HepG2 (cell line): Measurements from ENCODE around the gene TCFL5. TPM values are rescaled to one million over a fixed set of nuclear protein-coding genes. Genes with fewer than 3 reads are reported as not detected.

Source experiments
- ATF2 ChIP-seq: sonication (generic); formaldehyde crosslinking; IDR thresholded peaks from 2 replicates; pipeline ENCODE4 v1.4.0; 2020; ENCODE audit warnings: missing genetic modification reagents
- BCLAF1 ChIP-seq: fragments of 450-650 bp; IDR thresholded peaks from 2 replicates; pipeline ENCODE4 v1.6.1; 2017; ENCODE audit warnings: mild to moderate bottlenecking
- CEBPG ChIP-seq: IDR thresholded peaks from 2 replicates; pipeline ENCODE4 v1.6.1; 2016
- DDIT3 ChIP-seq: sonication (generic); formaldehyde crosslinking; IDR thresholded peaks from 2 replicates; pipeline ENCODE4 v1.4.0; 2020; ENCODE audit warnings: mild to moderate bottlenecking, missing genetic modification reagents
- HIC2 ChIP-seq: sonication (generic); formaldehyde crosslinking; IDR thresholded peaks from 2 replicates; pipeline ENCODE4 v1.9.0; 2022; ENCODE audit warnings: low read depth, missing genetic modification reagents
- HOXA9 ChIP-seq: sonication (generic); formaldehyde crosslinking; IDR thresholded peaks from 2 replicates; pipeline ENCODE4 v1.8.1; 2022; ENCODE audit warnings: missing genetic modification reagents, mild to moderate bottlenecking, moderate library complexity, borderline replicate concordance
- KAT7 ChIP-seq: IDR thresholded peaks from 2 replicates; pipeline ENCODE4 v1.6.1; 2018; ENCODE audit warnings: borderline replicate concordance, missing compliant biosample characterization
- KLF12 ChIP-seq: sonication (generic); formaldehyde crosslinking; IDR thresholded peaks from 2 replicates; pipeline ENCODE4 v1.4.0; 2020; ENCODE audit warnings: missing genetic modification reagents, borderline replicate concordance
- MYNN ChIP-seq: sonication (generic); formaldehyde crosslinking; IDR thresholded peaks from 2 replicates; pipeline ENCODE4 v1.4.0; 2020; ENCODE audit warnings: mild to moderate bottlenecking, low read depth, missing genetic modification reagents
- NR3C1 ChIP-seq: sonication (generic); formaldehyde crosslinking; IDR thresholded peaks from 2 replicates; pipeline ENCODE4 v1.4.0; 2020; ENCODE audit warnings: missing genetic modification reagents
- SRF ChIP-seq: IDR thresholded peaks from 2 replicates; pipeline ENCODE4 v1.6.1; 2011; ENCODE audit warnings: mild to moderate bottlenecking, low read depth, low read length, moderate library complexity
- THYN1 ChIP-seq: sonication (generic); formaldehyde crosslinking; IDR thresholded peaks from 2 replicates; pipeline ENCODE4 v1.8.1; 2023; ENCODE audit warnings: low read depth, mild to moderate bottlenecking, moderate library complexity, missing genetic modification reagents, borderline replicate concordance
- TIGD3 ChIP-seq: sonication (generic); formaldehyde crosslinking; IDR thresholded peaks from 2 replicates; pipeline ENCODE4 v1.5.1; 2020; ENCODE audit warnings: mild to moderate bottlenecking, missing genetic modification reagents, borderline replicate concordance
- ZBTB49 ChIP-seq: sonication (generic); formaldehyde crosslinking; IDR thresholded peaks from 2 replicates; pipeline ENCODE4 v1.4.0; 2020; ENCODE audit warnings: missing genetic modification reagents, borderline replicate concordance
- ZNF317 ChIP-seq: sonication (generic); formaldehyde crosslinking; IDR thresholded peaks from 2 replicates; pipeline ENCODE4 v1.5.0; 2020; ENCODE audit warnings: mild to moderate bottlenecking, missing genetic modification reagents
- ZNF775 ChIP-seq: sonication (generic); formaldehyde crosslinking; IDR thresholded peaks from 2 replicates; pipeline ENCODE4 v1.4.0; 2020; ENCODE audit warnings: missing genetic modification reagents, mild to moderate bottlenecking, moderate library complexity, borderline replicate concordance
- ZNF780A ChIP-seq: sonication (generic); formaldehyde crosslinking; IDR thresholded peaks from 2 replicates; pipeline ENCODE4 v1.8.0; 2022; ENCODE audit warnings: mild to moderate bottlenecking, missing genetic modification reagents, moderate library complexity
- polyA plus RNA-seq, 8 experiments: library from polyadenylated mRNA; depleted of rRNA in 3 of 8; stranded (reverse) in 7 of 8; unstranded in 1 of 8; fragments of >200 nt; fragmentation: Illumina TruSeq in 4 of 8; extraction: Trizol in 4 of 8; gene quantifications; 2 replicates each; pipeline versions ENCODE4 v1.2.1 to v1.2.3, GENCODE V29; 2011 to 2016; ENCODE audit warnings: low read depth in 4 of 8, missing spikeins in 1 of 8, mixed read lengths in 1 of 8; ENCODE audit not compliant: insufficient read depth in 1 of 8
- total RNA-seq, 5 experiments: library from RNA; depleted of rRNA; stranded (reverse); fragments of >200 nt; fragmentation: Illumina TruSeq; extraction: Trizol; gene quantifications; 2 replicates each; pipeline ENCODE4 v1.2.3, GENCODE V29; 2016; ENCODE audit warnings: low read depth in 1 of 5

The TCFL5 gene
- total and polyA plus RNA-seq, 2 of the 13 experiments (the other 11 are each of a cell fraction or from before 2014, with no cell fraction given): 14.8 to 20.0 TPM

- peak; percentile 97 for TF ChIP-seq ZBTB49 (CRISPR knock-in tag)
- TF ChIP-seq KLF12: peak; percentile 89
- no peak for TF ChIP-seq ZNF780A
- TF ChIP-seq MYNN (CRISPR knock-in tag): peak; percentile 84; the same call in 1 of the 2 replicates
- 0 out of 2 replicates have a peak, but pooled peaks have one; percentile 76 for TF ChIP-seq TIGD3 (CRISPR knock-in tag)
- TF ChIP-seq CEBPG (CRISPR knock-in tag): peak; percentile 48; the same call in 1 of the 2 replicates
- no peak for TF ChIP-seq ZNF775
- TF ChIP-seq THYN1: no peak
- TF ChIP-seq HIC2: 0 out of 2 replicates have a peak, but pooled peaks have one; percentile 11
- TF ChIP-seq DDIT3 (CRISPR knock-in tag): no peak
- 0 out of 2 replicates have a peak, but pooled peaks have one; percentile 6 for TF ChIP-seq HOXA9 (CRISPR knock-in tag)
- peak; percentile 91 for TF ChIP-seq ATF2 (CRISPR knock-in tag)
- TF ChIP-seq SRF: no peak
- no peak for TF ChIP-seq KAT7 (CRISPR knock-in tag)
- no peak for TF ChIP-seq NR3C1 (CRISPR knock-in tag)
- TF ChIP-seq BCLAF1: no peak
- TF ChIP-seq ZNF317: peak; percentile 73
These were observed at the start of gene TCFL5 (continued) for GRCh38 chr20:62861726-62862336.
